NCI-H187 treated with DMSO at 0.1 percent for 48 hours (cell line): Measurements from ENCODE around the gene GOLGA8G.
"Not testable (repeated sequence)": the region's sequence is repeated elsewhere in the genome, so short reads cannot be mapped to it uniquely, and the experiment has no call there.

Experiments used
- DNase-seq: peaks from one replicate; lab custom pipeline; 2025; lab: John Stamatoyannopoulos, UW

Gene GOLGA8G, protein sequence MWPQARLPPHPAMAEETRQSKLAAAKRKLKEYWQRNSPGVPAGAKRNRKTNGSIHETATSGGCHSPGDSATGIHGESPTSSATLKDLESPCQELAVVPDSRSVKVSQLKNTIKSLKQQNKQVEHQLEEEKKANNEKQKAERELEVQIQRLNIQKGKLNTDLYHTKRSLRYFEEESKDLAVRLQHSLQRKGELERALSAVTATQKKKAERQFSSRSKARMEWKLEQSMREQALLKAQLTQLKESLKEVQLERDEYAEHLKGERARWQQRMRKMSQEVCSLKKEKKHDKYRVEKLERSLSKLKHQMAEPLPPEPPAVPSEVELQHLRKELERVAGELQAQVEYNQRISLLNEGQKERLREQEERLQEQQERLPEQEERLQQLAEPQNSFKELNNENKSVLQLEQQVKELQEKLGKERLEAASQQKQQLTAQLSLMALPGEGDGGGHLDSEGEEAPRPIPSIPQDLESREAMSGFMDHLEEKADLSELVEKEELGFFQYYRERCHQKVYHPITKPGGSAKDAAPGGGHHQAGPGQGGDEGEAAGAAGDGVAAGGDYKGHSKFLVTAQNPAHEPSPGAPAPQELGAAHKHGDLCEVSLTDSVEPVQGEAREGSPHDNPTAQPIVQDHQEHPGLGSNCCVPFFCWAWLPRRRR

GRCh38 chr15:28532954-28533353 is at the start of gene GOLGA8G:
GOLGA8G (minus strand) TSS chr15:28532971; CDS start chr15:28532909, 62 bp downstream.
- DNase-seq: not testable (repeated sequence)

- DNase-seq: not testable (repeated sequence)
These were observed 40.6 kb upstream of the GOLGA8G start for GRCh38 chr15:28573351-28573750.

DNA sequence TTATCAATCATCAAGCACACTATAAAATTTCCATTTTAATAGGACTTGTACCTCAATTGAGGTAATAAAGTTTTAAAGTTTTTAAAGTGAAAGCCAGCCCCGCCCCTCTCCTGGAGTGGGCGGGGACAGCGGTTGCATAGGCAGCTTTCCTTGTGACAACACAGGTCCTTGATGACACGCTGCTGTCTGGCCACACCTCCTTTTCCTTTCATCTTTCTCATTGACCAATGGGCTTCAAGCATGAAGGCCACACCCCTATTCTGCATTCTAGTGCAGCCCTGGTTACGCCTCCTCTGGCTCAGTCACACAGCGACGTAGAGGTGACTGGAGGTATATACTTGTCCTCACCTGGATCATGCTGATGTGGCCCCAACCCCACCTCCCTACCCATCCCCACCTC is 20.5 kb upstream of the GOLGA8G start, which contains the start of gene GOLGA6L25:
TSS of gene GOLGA6L25 (plus strand) at position 301 of the 400 bp plus-strand sequence. CDS start at position 362, 61 bp downstream.
- DNase-seq: not testable (repeated sequence)

DNA sequence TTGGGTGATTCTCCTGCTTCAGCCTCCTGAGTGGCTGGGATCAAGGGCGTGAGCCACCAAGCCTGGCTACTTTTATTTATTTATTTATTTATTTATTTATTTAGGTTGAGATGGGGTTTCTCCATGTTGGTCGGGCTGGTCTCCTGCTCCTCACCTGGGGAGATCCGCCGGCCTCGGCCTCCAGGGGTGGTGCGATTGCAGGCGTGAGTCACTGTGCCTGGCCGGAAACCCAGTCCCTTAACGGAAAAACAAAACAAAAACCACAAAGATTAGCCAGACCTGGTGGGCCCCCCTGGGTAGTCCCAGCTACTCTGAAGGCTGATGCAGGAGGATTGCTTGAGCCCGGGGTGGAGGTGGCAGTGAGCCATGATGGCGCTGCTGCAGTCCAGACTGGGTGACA is 17.6 kb downstream of the GOLGA8G start:
- not testable (repeated sequence) for DNase-seq

DNA sequence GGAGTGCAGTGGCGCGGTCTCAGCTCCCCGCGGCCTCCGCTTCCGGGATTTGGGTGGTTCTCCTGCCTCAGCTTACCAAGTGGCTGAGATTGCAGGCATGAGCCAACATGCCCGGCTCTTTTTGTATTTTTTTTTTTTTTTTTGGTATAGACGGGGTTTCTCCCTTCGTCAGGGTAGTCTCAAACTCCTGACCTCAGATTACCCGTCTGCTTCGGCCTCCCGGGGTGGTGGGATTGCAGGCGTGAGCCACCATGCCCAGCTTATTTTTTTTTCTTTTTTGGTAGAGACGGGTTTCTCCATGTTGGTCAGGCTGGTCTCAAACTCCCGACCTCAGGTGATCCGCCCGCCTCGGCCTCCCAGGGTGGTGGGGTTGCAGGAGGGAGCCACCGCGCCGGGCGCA is 18.6 kb downstream of the GOLGA8G start:
- not testable (repeated sequence) for DNase-seq

DNA sequence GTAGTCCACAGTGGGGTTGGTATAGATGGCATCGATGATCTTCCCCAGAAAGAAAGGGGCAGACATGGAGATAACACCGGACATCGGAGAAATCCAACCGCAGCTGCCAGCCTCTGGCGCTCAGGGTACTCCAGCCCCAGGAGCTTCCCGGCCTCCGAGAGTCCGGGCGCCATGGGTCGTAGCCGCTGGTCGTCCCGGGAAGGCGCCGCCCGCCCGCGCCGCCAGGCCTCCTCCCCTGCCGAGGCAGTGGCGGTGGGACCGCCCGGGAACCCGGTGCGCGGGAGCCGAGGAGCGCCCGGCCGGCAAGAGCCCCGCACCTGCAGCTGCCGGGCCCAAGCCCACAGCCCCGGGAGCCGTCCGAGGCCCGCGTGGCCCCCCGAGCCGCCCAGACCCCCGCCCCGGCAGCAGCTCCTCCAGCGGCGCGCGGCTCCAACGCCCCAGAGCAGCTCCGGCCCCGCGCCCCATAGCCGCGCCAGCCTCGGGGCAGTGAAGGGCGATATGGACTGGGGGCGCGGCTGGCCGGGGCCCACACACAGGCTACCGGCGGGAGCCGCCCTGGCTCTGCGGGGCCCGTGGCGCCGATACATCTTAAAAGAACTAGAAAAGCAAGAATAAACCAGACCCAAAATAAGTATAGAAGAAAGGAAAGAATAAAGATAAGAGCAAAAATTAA is 24.4 kb downstream of the GOLGA8G start:
- DNase-seq: not testable (repeated sequence)

DNA sequence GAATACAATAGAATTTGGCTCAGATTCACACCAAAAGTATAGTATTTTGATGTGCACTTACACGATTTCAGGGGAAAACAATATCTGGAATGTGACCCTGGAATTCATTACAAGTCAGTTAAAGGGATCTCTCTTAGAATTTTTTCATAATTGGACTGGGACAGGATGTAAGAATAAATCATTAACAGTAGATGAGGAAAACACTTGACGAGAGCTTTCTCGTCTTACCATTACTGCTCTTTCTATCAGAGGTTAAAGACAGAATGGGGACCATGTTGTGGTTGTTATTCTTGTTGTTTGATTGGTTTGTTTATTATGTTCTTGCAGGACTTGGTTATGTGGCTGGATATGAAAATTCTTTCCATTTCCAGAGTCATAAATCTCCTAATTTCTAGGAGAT is 51.4 kb downstream of the GOLGA8G start:
- DNase-seq: not testable (repeated sequence)
